ENCODE results near the gene WNT11.

- no peak for TF ChIP-seq EZH2 (IDR thresholded peaks at IDR 0.05; ENCODE audit: insufficient read depth, poor library complexity, severe bottlenecking)
- TF ChIP-seq EZH2phosphoT487 (IDR thresholded peaks at IDR 0.05; ENCODE audit: insufficient read depth, low read depth), result no peak
These were observed 32.2 kb upstream of the WNT11 start for GRCh38 chr11:76238551-76238950.

Measured in GM23248 (cell line).